Activated CD4-positive, alpha-beta memory T cell treated with anti-CD3 and anti-CD28 coated beads for 36 hours (primary cell): ENCODE measurements around the gene PIGP. TPM values are rescaled to one million over a fixed set of nuclear protein-coding genes. Genes with fewer than 3 reads are reported as not detected.

ENCODE experiments used
- CTCF ChIA-PET: fragments of 350-600 bp; sonication (Branson Sonifier 250); formaldehyde crosslinking; loops from one replicate; lab custom pipeline; 2021; ENCODE audit warnings: antibody characterized with exemption, inconsistent platforms; lab: Charles Lee
- POLR2A ChIA-PET: fragments of 350-600 bp; sonication (Branson Sonifier 250); formaldehyde crosslinking; loops from one replicate; lab custom pipeline; 2021; ENCODE audit warnings: antibody characterized with exemption; lab: Charles Lee
- DNase-seq: peaks from one replicate; pipeline ENCODE4 v3.0.0-alpha.2; 2020
- H3K27ac Mint-ChIP-seq: one replicate; pipeline ENCODE4 v1.8.0; 2021; ENCODE audit warnings: mixed read lengths
- H3K27me3 Mint-ChIP-seq: one replicate; pipeline ENCODE4 v1.8.0; 2021; ENCODE audit warnings: mixed read lengths
- H3K36me3 Mint-ChIP-seq: one replicate; pipeline ENCODE4 v1.8.0; 2021; ENCODE audit warnings: mixed read lengths
- H3K4me1 Mint-ChIP-seq: one replicate; pipeline ENCODE4 v1.8.0; 2021; ENCODE audit warnings: low read depth, mixed read lengths
- H3K4me3 Mint-ChIP-seq: one replicate; pipeline ENCODE4 v1.8.0; 2021; ENCODE audit warnings: mild to moderate bottlenecking, mixed read lengths
- H3K9me3 Mint-ChIP-seq: one replicate; pipeline ENCODE4 v1.8.0; 2021; ENCODE audit warnings: mixed read lengths
- intact Hi-C: fragments of 100-400 bp; cut with micrococcal nuclease; formaldehyde crosslinking; loops from one replicate; pipeline ENCODE4 v1.15.1; 2023
- total RNA-seq, 2 experiments: library from RNA; stranded (reverse); gene quantifications; one replicate each; pipeline ENCODE4 v1.2.3, GENCODE V29; 2021

PIGP gene
- total RNA-seq, 2 experiments from 2014 or later: 19.2 to 21.2 TPM

DNA sequence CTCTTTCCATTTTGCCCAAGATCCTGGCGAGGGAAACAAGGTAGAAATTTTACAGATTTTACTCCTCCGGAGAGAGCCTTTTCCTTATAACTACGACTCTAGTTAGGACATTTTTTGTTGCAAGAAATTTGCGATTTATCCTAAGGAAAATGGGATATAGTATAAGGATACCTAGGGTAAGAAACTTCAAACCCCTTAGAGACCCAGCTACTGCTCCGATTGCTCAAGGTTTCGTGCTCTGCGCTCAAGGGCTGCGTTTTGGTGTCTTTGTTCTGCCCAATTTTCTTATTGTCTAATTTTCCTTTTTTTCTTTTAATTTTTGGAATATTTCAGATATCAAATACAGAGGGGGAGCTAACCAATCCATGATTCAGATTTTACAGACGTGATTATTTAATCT, 1.7 kb upstream of the PIGP start:
- POLR2A ChIA-PET: interaction anchor here (1.1 kb wide), 1 partner anchor 108 kb away, joined by 3 read pairs; the partner anchor contains the start of gene HLCS
- Mint-ChIP-seq H3K4me1 (peaks cover 55% of the 10 kb centered on the region), H3K27ac (no peak overlapping the region), H3K27me3 (no peaks in the 10 kb centered on the region), H3K9me3 (peaks cover 2% of the 10 kb centered on the region), H3K36me3 (peaks cover 12% of the 10 kb centered on the region), H3K4me3 (peak overlapping the region; percentile 99)
- CTCF ChIA-PET: interaction anchor here (1.2 kb wide), 1 partner anchor 64 kb away, joined by 3 read pairs; no protein-coding TSS in a partner anchor
- intact Hi-C loops: loop anchor here (5.0 kb wide), 1 partner anchor 488 kb away; no protein-coding TSS in a partner anchor
- DNase-seq: no peak

DNA sequence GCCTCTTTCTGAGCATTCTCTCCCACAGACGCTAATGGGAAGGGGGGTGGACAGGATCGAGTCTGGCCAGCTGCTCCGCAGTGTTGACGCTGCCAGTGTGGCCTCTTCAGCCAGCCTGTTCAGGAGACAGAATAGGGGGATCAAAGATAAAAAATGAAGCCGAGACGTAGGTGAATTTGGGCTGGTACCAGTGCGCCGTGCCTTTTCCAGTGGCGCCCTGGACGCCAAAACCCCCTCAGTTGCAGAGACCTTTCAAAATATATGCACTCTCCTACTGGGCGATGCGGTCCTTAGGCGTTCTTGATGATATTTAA, 1.3 kb upstream of the PIGP start:
- peak overlapping the region; percentile 89 for H3K27ac Mint-ChIP-seq
- ChIA-PET POLR2A (interaction anchor here (1.1 kb wide), 1 partner anchor 108 kb away, joined by 3 read pairs; the partner anchor contains the start of gene HLCS), CTCF (interaction anchor here (1.2 kb wide), 1 partner anchor 64 kb away, joined by 3 read pairs; no protein-coding TSS in a partner anchor)
- intact Hi-C loops: loop anchor here (5.0 kb wide), 1 partner anchor 488 kb away; no protein-coding TSS in a partner anchor
- H3K27me3 Mint-ChIP-seq: no peaks in the 10 kb centered on the region
- H3K9me3 Mint-ChIP-seq: peaks cover 1% of the 10 kb centered on the region
- no peak for DNase-seq
- H3K4me1 Mint-ChIP-seq: peaks cover 53% of the 10 kb centered on the region
- H3K36me3 Mint-ChIP-seq: peaks cover 13% of the 10 kb centered on the region
- peak overlapping the region; percentile 99 for H3K4me3 Mint-ChIP-seq

DNA sequence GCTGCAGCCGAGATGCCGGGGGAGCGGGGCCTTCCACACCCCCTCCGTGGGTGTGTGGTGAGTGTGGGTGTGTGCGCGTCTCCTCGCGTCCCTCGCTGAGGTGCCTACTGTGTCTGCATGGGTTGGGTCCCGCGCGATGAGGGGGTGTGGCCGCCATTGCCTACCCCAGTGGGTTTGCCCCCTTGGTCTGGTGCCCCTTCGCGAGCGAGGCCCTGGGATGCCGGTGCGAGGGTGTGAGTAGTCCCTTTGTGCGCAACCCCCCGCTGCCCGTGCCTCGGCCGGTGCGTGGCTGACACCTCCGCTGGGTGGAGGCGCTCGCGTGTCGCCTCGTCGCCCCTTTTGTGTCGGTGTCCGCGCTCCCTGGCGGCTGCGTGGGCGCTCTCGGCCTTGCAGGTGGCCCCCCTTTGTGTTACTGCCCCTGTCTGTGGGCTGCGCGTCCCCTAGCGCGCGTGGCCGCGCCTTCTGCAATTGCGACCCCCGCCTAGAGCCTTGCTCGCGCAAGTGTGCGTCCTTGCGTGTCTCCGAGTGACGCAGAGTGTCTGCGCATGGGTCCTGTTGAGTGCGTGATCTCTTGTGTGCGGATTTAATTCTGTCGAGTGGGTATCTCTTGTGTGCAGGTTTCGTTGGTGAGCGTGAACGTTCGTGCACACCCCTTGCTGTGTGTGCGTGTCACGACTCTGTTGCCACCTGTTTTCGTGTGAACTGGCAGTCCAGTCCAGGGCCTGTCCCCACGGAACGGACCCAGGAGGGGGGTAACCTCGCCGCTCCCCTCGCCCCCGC, 736 bp upstream of the PIGP start:
- intact Hi-C loops: loop anchor here (1.0 to 5.0 kb wide), 6 partner anchors 85 to 489 kb away; partner anchors contain the start of genes DYRK1A, HLCS and VPS26C
- Mint-ChIP-seq H3K27me3 (no peaks in the 10 kb centered on the region), H3K27ac (peak overlapping the region; percentile 89), H3K9me3 (no peaks in the 10 kb centered on the region), H3K36me3 (peaks cover 15% of the 10 kb centered on the region), H3K4me3 (peak overlapping the region; percentile 99), H3K4me1 (peaks cover 52% of the 10 kb centered on the region)
- POLR2A ChIA-PET: no interaction called here
- CTCF ChIA-PET: interaction anchor here (1.2 kb wide), 1 partner anchor 63 kb away, joined by 3 read pairs; no protein-coding TSS in a partner anchor
- peak; percentile 64 for DNase-seq

DNA sequence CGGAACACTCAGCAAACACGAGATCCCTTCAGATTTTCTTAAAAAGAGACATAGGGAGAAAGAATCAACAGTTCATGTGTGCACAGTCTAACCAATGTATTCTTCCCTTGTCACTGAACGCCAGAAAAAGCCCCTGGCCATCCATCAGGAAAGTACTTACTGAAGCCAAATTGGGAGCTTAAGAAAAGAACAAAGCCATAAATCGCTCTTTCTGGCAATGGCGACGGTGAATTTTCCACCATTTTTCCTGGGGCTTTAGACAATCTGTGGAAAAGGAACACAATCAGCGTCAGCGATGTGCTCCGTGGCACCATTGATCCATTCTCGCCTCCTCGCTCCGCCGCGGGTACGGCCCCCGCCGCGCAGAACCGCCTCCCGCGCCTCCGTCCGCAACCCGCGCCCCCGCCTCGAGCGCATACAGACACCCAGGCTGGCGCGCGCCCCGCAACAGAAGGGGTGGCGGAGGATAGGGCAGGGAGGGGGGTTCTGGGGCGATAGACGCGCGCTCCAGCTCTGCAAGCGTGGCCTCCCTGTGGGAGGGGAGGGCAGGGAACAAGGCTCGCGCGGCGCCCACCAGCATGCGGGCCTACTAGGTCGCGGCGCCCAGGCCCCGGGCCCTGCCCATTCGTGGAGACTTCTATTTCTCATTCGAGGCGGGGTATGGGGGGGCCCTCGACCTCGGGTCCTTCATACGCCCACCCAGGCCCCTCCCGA, 440 bp downstream of the PIGP start:
- POLR2A ChIA-PET: interaction anchor here (1.0 to 1.8 kb wide), 3 partner anchors 82 to 491 kb away, joined by 3 to 8 read pairs (median 7); partner anchors contain the start of gene HLCS
- Mint-ChIP-seq H3K4me3 (peak overlapping the region; percentile 75), H3K4me1 (peaks cover 45% of the 10 kb centered on the region), H3K36me3 (peaks cover 18% of the 10 kb centered on the region), H3K27ac (peak overlapping the region; percentile 78), H3K27me3 (no peaks in the 10 kb centered on the region), H3K9me3 (no peaks in the 10 kb centered on the region)
- CTCF ChIA-PET: interaction anchor here (0.7 to 1.5 kb wide), 2 partner anchors 63 to 83 kb away, joined by 3 to 4 read pairs; no protein-coding TSS in a partner anchor
- intact Hi-C loops: loop anchor here (2.0 to 5.0 kb wide), 4 partner anchors 84 to 490 kb away; partner anchors contain the start of gene HLCS
- peak; percentile 83 for DNase-seq

DNA sequence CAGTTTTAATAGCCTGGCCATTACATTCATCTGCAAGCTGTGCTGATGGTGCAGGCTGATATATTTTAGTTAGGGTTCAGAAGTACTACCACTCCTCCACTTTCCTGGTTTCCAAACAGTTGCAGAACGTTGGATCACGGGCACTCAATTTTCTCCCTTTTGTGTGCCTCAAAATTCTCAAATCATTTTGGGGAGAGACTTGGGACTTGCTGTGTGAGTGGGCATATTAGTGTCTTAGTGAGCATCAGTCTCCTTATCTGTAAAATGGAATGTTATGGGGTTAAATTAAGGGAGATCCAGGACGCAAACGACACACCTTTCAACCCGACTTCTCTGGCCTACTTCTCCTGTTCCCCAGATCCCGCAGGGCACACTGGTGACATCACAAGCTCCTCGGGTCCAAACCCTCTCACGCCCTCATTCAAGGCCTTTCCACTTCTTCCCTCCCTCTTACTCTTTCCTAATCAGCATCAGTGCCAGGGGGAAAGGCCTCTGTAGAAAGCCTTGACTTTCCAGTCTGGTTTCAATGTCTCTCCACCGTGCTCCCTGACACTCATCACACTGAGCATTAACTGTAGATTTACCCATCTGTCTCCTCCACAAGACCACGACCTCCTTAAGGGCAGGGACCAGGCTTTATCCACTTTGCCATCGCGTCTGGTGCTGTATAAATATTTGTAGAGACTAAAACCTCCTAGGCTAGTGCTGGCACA, 1.2 kb downstream of the PIGP start:
- Mint-ChIP-seq H3K4me1 (peaks cover 37% of the 10 kb centered on the region), H3K27me3 (no peaks in the 10 kb centered on the region), H3K27ac (peak overlapping the region; percentile 78), H3K9me3 (no peaks in the 10 kb centered on the region), H3K36me3 (peaks cover 18% of the 10 kb centered on the region), H3K4me3 (peak overlapping the region; percentile 75)
- DNase-seq: peak; percentile 22
- ChIA-PET CTCF (interaction anchor here (0.7 to 1.5 kb wide), 3 partner anchors 62 to 492 kb away, joined by 3 to 4 read pairs (median 4); no protein-coding TSS in a partner anchor), POLR2A (interaction anchor here (1.0 to 1.8 kb wide), 3 partner anchors 81 to 492 kb away, joined by 3 to 8 read pairs (median 7); partner anchors contain the start of gene HLCS)
- intact Hi-C loops: loop anchor here (2.0 to 5.0 kb wide), 4 partner anchors 83 to 491 kb away; partner anchors contain the start of gene HLCS

DNA sequence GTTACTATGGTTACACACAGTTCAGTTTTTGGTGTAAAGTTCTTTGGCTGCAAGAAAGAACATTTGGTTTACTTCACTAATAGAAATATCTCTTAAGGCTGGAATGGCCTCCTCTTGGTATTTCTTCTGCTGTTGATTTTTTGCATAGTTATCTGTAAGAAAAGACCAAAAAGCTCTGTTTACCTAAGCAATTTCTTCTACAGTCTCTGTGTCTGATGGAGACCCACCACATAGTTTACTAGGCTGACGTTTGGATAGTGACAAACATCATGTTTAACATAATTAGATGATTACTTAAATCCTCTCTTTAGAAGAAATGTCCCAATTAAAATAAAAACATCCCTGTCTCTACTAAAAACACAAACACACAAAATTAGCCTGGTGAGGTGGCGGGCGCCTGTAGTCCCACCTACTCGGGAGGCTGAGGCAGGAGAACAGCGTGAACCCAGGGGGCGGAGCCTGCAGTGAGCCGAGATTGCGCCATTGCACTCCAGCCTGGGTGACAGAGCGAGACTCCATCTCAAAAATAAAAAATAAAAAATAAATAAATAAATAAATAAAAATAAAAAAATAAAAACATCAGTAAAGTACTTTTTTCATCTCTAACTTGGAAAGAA, 7.2 kb downstream of the PIGP start:
- no peak for DNase-seq
- CTCF ChIA-PET: no interaction called here
- Mint-ChIP-seq H3K27ac (no peak overlapping the region), H3K36me3 (peaks cover 13% of the 10 kb centered on the region), H3K9me3 (no peaks in the 10 kb centered on the region), H3K4me3 (no peak overlapping the region), H3K4me1 (peaks cover 6% of the 10 kb centered on the region), H3K27me3 (no peaks in the 10 kb centered on the region)
- intact Hi-C loops: no loop called here
- POLR2A ChIA-PET: no interaction called here

DNA sequence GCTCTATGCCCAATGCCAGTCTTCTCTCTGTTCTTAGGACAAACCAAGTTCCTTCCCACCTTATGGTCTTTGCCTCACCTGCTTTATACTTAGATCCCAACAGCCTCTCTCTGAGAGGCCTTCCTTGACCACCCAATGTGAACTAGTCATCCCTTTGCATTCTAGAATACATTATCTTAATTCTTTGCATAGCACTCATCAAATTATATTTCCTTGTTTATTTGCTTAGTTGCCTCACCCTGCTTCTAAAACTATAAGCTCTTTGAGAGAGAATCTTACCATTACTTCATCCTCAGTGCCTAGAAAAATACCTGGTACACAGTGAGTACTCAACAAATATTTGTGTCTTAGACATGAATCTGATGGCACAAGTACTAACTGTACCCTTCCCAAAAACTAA, 8.0 kb downstream of the PIGP start:
- Mint-ChIP-seq H3K4me3 (no peak overlapping the region), H3K27me3 (no peaks in the 10 kb centered on the region), H3K27ac (no peak overlapping the region), H3K4me1 (peaks cover 1% of the 10 kb centered on the region), H3K36me3 (peaks cover 9% of the 10 kb centered on the region), H3K9me3 (no peaks in the 10 kb centered on the region)
- no peak for DNase-seq
- CTCF ChIA-PET: no interaction called here
- intact Hi-C loops: no loop called here
- POLR2A ChIA-PET: no interaction called here

DNA sequence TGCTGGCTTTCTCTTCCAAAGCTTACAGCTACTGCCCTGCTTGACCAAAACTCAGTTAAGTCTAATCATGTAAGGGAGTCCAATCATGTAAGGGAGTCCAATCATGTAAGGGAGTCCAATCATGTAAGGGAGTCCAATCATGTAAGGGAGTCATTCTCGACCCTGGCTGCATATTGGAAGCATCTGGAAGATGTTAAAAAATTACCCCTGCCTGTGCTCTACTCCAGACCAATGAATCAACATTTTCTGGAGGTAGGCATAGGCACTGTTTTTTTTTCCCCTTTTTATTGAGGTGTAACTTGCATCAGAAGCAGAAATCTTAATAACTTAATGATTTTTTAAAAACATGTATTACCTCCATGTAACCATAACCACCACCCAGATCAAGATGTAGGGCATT, 9.4 kb downstream of the PIGP start:
- Mint-ChIP-seq H3K9me3 (no peaks in the 10 kb centered on the region), H3K4me1 (no peaks in the 10 kb centered on the region), H3K27ac (no peak overlapping the region), H3K27me3 (no peaks in the 10 kb centered on the region), H3K4me3 (no peak overlapping the region), H3K36me3 (peaks cover 4% of the 10 kb centered on the region)
- no peak for DNase-seq
- POLR2A ChIA-PET: no interaction called here
- CTCF ChIA-PET: no interaction called here
- intact Hi-C loops: no loop called here

DNA sequence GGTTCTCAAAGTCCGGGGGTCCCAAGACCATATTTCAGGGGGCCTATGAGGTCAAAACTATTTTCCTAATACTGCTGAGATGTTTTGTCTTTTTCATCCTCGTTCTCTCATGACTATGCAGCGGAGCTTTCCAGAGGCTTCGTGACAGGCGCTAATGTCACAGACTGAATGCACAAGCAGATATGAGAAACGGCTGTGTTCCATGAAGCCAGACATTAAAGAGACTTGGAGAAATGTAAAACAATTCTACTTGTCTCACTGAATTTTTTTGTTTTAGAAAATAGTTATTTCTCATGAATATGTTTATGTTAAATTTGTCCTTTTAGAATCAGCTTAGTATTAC, 10.3 kb downstream of the PIGP start:
- CTCF ChIA-PET: no interaction called here

DNA sequence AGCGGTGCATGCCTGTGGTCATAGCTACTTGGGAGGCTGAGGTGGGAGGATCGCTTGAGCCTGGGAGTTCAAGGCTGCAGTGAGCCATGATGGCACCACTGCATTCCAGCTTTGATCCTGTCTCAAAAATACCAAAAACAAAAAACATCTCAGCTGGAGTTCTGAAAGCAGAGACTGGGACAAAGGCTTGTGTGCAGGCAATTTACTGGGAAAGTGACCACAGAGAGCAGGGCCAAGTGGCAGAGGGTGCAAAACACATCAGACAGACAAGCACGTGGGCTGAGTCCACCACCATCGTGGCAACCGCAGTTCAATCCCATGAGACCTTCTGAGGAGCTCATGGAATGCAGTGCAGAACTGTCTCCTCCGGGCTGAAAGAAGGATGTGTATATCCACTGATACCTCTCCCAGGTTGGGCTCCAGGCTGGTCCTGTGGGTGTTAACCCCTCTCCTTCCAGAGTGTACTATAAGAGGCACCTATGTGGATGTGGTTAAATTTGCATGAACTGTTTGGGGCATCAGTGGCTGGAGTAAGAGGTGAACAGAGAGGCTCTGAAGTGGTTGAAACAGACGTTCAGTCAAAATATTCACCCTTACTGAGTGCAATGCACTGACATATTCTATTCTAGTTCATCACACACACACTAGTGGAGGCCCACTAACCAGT, 10.8 kb downstream of the PIGP start:
- H3K27me3 Mint-ChIP-seq: no peaks in the 10 kb centered on the region
- H3K9me3 Mint-ChIP-seq: no peaks in the 10 kb centered on the region
- ChIA-PET POLR2A (no interaction called here), CTCF (no interaction called here)
- DNase-seq: no peak
- H3K4me1 Mint-ChIP-seq: no peaks in the 10 kb centered on the region
- peaks cover 3% of the 10 kb centered on the region for H3K36me3 Mint-ChIP-seq
- H3K4me3 Mint-ChIP-seq: no peak overlapping the region
- H3K27ac Mint-ChIP-seq: no peak overlapping the region
- intact Hi-C loops: no loop called here

More for the DNA sequence above, 10.3 kb downstream of the PIGP start:
- no peaks in the 10 kb centered on the region for H3K27me3 Mint-ChIP-seq
- POLR2A ChIA-PET: no interaction called here
- no peak overlapping the region for H3K27ac Mint-ChIP-seq
- H3K4me1 Mint-ChIP-seq: no peaks in the 10 kb centered on the region
- DNase-seq: no peak
- H3K4me3 Mint-ChIP-seq: no peak overlapping the region
- intact Hi-C loops: no loop called here
- H3K9me3 Mint-ChIP-seq: no peaks in the 10 kb centered on the region
- H3K36me3 Mint-ChIP-seq: peaks cover 3% of the 10 kb centered on the region

DNA sequence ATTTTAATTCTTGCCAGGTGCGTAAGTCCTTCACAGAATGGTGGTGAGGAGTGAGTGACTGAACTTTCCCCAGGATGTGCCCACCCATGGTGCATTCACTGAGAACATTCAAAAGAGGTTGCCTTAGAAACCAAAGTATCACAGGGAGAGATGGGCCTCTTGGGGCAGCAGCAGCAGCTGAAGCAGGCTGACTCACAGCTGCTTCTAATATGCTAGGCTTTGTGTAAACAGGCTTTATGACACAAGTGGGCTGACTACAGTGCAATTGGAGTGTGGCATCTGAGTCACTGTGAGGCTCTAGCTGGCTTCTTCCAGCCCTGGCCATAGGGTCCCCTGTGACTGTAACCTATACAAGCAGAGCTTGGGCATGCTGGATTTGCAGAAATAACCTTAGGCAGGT, 12.6 kb downstream of the PIGP start:
- no peak overlapping the region for H3K4me3 Mint-ChIP-seq
- peak; percentile 43 for DNase-seq
- no peak overlapping the region for H3K27ac Mint-ChIP-seq
- H3K4me1 Mint-ChIP-seq: no peaks in the 10 kb centered on the region
- intact Hi-C loops: no loop called here
- CTCF ChIA-PET: no interaction called here
- H3K9me3 Mint-ChIP-seq: no peaks in the 10 kb centered on the region
- POLR2A ChIA-PET: no interaction called here
- H3K27me3 Mint-ChIP-seq: no peaks in the 10 kb centered on the region
- H3K36me3 Mint-ChIP-seq: no peaks in the 10 kb centered on the region
